HL-60/S4 (cell line): ENCODE measurements around the gene HYAL4.
"Not testable (repeated sequence)": the region's sequence is repeated elsewhere in the genome, so short reads cannot be mapped to it uniquely, and the experiment has no call there.

Experiments used
- in situ Hi-C: fragments of 300-500 bp; cut with MboI; formaldehyde crosslinking; loops from 2 replicates; pipeline ENCODE4 v1.14.3; 2022; ENCODE audit warnings: low sequenced_read_pairs

HYAL4 gene, protein sequence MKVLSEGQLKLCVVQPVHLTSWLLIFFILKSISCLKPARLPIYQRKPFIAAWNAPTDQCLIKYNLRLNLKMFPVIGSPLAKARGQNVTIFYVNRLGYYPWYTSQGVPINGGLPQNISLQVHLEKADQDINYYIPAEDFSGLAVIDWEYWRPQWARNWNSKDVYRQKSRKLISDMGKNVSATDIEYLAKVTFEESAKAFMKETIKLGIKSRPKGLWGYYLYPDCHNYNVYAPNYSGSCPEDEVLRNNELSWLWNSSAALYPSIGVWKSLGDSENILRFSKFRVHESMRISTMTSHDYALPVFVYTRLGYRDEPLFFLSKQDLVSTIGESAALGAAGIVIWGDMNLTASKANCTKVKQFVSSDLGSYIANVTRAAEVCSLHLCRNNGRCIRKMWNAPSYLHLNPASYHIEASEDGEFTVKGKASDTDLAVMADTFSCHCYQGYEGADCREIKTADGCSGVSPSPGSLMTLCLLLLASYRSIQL

GRCh38 chr7:123844712-123845219 lies at the start of gene HYAL4:
Gene HYAL4 (plus strand): TSS chr7:123845169. CDS start chr7:123868274, 23,105 bp downstream.
- in situ Hi-C loops = no loop called here

- in situ Hi-C loops = no loop called here
Measured at GRCh38 chr7:123795917-123796316, 49.1 kb upstream of the HYAL4 start.

DNA sequence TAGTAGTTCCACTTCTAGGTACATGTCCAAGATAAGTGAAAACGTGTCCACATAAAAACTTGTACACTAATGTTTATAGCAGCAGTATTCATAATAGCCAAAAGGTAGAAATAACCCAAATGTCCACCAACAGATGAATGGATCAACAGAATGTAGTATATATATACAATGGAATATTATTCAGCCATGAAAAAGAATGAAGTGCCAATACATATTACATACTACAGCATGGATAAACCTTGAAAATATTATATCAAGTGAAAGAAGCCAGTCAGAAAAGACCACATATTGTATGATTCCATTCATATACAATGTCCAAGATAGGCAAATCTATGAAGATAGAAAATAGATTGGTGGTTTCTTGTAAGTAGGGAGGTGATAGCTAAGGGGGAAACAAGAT lies 48.4 kb upstream of the HYAL4 start:
- in situ Hi-C loops = no loop called here

GRCh38 chr7:123797673-123798531 lies 47.1 kb upstream of the HYAL4 start:
- in situ Hi-C loops = no loop called here

DNA sequence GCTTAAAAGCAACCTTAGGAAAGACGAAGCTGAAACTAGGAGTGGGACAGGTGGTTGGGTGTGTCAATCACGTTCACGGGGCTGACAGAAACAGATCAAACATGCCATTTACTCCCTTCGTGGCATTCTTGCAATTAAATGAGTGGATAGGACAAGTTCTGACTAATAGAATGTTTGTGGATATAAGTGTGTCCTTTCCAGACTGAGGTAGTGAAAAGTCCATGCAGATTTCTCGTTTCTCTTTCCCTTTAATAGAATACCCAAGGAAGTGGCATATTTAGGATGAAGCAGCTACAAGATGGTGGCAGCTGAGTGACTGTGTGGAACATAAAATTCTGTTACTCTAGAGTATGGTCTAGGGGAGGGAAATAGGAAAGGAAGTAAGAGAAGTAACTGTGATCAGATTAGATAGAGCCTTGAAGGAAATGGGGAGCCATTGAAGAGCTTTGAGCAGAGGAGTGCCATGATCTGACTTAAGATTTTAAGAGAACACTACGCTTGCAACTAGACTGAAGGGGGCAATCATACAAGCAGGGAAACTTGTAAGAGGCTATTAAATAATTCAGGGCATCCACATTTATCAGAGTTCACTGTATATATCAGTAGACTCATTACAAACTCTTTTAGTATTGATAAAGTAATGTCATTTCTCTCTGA lies 46.3 kb upstream of the HYAL4 start:
- in situ Hi-C loops = no loop called here

- in situ Hi-C loops = no loop called here
Measured at GRCh38 chr7:123802249-123802648, 42.7 kb upstream of the HYAL4 start.

DNA sequence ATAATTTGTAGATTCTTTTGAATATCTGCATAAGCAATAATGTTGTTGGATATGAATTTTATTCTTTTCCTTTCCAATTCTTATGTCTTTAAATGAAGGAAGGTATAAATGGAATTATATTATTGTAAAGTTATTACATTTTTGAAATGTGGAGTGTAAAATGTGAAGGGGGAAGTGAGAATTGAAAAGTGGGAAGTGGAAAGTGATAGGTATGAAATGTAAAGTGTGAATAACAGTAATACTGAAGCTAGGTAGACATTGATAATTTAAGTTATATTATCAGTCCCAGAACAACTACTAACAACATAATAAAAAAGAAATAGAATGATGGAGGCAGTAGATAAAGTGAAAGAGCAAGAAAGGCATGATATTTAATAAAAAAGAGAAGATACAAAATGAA lies 39.7 kb upstream of the HYAL4 start:
- in situ Hi-C loops = no loop called here

DNA sequence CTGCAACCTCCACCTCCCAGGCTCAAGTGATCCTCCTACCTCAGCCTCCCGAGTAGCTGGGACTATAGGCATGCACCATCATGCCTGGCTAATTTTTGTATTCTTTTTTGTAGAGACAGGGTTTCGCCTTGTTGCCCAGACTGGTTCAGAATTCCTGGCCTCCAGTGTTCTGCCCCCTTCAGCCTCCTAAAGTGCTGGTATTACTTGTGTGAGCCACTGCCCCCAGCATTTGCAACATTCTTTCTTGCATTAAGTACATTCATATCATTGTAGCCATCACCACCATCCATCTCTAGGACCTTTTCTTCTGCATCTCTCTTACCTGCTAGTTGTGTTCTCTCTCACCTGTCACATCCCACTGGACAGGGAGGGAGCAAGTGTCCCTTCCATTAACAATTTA lies 35.5 kb upstream of the HYAL4 start:
- in situ Hi-C loops = no loop called here

DNA sequence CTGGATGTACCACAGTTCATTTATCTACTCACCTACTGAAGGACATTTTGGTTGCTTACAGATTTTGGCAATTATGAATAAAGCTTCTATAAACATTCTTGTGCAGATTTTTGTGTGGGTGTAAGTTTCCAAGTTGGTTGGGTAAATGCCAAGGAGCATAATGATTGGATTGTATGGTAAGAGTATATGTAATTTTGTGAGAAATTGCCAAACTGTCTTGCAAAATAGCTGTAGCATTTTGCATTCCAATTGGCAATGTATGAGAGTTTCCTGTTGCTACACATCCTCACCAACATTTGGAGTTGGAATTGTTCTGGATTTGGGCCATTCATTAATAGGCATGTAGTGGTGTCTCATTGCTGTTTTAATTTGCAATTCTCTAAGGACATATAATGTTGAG lies 33.9 kb upstream of the HYAL4 start:
- in situ Hi-C loops = no loop called here

DNA sequence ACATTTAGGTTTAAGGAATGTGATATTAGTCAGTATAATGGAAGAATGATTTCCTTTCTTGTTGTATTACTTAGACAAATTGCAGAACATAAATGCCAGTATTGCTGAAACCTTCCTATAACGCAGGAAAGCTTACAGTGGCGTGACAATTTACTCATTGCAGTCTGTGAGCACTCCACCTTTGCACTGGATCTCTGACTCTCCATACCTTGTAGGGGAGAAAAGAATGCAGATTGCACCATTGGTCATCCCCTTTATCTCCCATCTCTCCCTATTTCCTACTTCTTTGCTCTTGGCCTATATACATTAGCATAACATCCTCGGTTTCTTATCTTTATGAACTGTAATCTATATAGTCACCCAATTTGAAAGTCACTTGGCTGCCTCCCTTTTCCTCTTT lies 28.1 kb upstream of the HYAL4 start:
- in situ Hi-C loops = no loop called here

- in situ Hi-C loops = no loop called here
Measured at GRCh38 chr7:123819001-123819400, 26.0 kb upstream of the HYAL4 start.

GRCh38 chr7:123819795-123820194 lies 25.2 kb upstream of the HYAL4 start:
- in situ Hi-C loops = not testable (repeated sequence)

DNA sequence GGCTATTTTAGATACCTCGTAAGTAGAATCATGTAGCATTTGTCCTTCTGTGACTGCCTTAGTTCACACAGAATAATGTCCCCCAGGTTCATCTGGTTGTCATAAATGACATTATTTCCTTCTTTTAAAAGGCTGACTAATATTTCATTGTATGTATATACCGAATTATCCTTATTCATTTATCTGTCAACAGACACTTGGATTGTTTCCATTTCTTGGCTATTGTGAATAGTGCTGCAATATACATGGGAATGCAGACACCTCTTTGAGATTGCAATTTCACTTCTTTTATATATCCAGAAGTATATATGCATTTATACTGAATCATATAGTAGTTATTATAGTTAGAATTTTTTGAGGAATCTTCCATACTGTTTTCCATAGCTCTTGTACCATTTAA lies 24.1 kb upstream of the HYAL4 start:
- in situ Hi-C loops = no loop called here

DNA sequence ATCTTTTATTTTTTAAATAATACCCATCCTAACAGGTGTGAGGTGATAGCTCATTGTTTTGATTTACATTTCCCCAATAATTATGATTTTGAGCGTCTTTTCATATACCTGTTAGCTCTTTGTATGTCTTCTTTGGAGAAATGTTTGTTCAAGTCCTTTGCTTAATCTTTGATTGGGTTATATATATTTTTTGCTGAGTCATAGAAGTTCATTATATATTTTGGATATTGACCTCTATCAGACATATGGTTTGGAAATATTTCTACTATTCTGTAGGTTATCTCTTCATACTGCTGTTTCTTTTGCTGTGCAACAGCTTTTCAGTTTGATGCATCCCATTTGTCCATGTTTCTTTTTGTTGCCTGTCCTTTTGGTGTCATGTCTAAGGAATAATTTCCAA lies 23.6 kb upstream of the HYAL4 start:
- in situ Hi-C loops = no loop called here

DNA sequence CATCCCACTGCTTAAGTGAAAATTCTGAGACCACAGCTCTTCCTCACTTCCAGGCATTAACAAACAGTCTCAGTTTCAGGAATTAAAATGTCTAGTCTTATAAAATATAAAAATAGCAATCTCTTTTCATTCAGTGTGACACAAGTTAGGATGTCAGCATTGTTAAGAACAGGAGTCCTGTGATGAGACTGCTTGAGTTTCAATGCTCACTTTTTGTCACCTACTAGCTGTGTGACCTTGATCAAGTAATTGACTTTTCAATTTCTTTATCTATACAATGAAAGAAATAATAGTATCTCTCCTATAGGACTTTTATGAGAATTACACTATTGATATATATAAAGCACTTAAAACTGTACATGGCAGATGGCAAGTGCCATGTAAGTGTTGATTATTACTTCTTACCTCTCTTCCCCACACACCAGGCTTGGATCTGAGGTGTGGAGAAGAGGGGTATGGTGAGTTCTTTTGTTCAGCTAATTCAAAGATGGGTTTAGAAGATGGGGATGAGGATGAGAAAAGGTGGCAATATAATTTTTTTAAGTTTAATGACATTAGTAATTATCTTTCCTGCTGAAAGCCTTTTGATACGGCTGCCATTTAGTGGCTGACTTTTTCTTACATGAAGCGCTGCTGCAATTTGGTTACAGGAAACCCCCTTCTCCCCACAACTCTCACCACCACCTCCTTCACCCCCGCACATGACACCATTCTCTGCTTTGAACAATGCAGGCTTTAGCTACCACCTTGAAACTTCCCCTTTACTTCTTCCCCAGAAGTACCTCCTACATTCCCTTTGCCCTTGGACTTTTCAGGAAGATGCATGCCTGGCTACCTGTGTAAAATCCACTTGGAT lies 20.8 kb upstream of the HYAL4 start:
- in situ Hi-C loops = no loop called here

GRCh38 chr7:123824754-123825067 lies 20.3 kb upstream of the HYAL4 start:
- in situ Hi-C loops = no loop called here

DNA sequence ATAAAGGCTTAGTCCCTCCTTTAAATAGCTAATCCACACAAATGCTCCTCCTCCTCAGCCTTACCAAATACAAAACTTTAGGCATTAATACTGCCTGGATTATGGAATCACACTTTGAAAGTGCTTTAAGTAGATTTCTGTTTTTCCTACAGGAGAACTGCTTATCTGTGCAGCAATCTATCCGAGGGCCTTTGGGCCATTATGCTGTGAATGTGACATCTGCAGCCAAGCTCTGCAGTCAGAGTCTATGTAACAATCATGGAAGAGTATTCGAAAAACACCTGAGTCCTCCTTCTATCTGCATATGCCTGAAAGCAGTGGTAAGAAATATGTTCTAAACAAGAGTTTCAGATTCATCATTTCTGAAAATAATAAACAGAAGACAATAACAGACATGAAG lies 16.2 kb upstream of the HYAL4 start:
- in situ Hi-C loops = no loop called here

DNA sequence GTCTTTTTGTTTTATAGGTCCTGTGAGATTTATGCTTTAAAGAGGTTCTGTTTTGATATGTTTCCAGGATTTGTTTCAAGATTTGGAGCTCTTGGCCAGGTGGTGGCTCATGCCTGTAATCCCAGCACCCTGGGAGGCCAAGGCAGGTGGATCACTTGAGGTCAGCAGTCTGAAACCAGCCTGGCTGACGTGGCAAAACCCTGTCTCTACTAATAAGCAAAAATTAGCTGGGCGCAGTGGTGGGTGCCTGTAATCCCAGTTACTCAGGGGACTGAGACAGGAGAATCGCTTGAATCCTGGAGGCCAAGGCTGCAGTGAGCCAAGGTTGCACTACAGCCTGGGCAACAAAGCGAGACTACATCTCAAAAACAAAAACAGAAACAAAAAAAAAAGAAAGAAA lies 8.3 kb upstream of the HYAL4 start:
- in situ Hi-C loops = no loop called here

DNA sequence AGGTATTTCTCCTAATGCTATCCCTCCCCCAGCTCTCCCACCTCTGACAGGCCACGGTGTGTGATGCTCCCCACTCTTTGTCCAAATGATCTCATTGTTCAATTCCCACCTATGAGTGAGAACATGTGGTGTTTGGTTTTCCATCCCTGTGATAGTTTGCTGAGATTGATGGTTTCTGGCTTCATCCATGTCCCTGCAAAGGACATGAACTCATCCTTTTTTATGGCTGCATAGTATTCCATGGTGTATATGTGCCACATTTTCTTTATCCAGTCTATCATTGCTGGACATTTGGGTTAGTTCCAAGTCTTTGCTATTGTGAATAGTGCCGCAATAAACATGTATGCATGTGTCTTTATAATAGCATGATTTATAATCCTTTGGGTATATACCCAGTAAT lies 5.9 kb upstream of the HYAL4 start:
- in situ Hi-C loops = not testable (repeated sequence)

GRCh38 chr7:123844142-123844541 lies 827 bp upstream of the HYAL4 start:
- in situ Hi-C loops = not testable (repeated sequence)
